ENCODE data around the gene TRAFD1. TPM values are rescaled to one million over a fixed set of nuclear protein-coding genes. Genes with fewer than 3 reads are reported as not detected.

The TRAFD1 gene, protein sequence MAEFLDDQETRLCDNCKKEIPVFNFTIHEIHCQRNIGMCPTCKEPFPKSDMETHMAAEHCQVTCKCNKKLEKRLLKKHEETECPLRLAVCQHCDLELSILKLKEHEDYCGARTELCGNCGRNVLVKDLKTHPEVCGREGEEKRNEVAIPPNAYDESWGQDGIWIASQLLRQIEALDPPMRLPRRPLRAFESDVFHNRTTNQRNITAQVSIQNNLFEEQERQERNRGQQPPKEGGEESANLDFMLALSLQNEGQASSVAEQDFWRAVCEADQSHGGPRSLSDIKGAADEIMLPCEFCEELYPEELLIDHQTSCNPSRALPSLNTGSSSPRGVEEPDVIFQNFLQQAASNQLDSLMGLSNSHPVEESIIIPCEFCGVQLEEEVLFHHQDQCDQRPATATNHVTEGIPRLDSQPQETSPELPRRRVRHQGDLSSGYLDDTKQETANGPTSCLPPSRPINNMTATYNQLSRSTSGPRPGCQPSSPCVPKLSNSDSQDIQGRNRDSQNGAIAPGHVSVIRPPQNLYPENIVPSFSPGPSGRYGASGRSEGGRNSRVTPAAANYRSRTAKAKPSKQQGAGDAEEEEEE
- total RNA-seq = 17.4 TPM
- long read RNA-seq, transcript TRAFD1-202 (12 exons, 2,697 nt) = major isoform, 46 of 63 reads
- long read RNA-seq, partial matches to known transcripts = 5 of 63 reads
- long read RNA-seq, other reads (novel, unspliced or antisense) = 11 of 63 reads

- DNase-seq (ENCODE audit: low spot score) = peak; percentile 99
Measured at GRCh38 chr12:112125250-112125999, at the start of gene TRAFD1. Gene TRAFD1, plus strand, starts transcription at chr12:112125560. Its CDS starts 4,963 bp downstream, at chr12:112130523.

- DNase-seq (ENCODE audit: low spot score) = no peak
Measured at GRCh38 chr12:112087055-112087850, 38.1 kb upstream of the TRAFD1 start.

GRCh38 chr12:112087851-112088250, 37.5 kb upstream of the TRAFD1 start:
- DNase-seq (ENCODE audit: low spot score) = no peak

DNA sequence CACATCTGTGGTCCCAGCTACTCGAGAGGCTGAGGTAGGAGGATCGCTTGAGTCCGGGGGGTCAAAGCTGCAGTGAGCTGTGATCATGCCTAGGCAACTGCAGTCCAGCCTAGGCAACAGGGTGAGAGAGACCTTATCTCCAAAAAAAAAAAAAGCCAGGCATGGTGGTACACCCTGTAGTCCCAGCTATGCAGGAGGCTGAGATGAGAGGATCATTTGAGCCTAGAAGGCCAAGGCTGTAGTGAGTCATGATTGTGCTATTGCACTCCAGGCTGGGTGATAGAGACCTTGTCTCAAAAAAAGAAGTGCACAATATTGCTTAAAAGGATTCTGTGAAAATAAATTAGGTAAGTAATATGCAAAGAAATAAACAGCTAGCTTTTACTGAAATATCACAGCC, 33.8 kb upstream of the TRAFD1 start:
- no peak for DNase-seq (ENCODE audit: low spot score)

GRCh38 chr12:112096070-112096469, 29.3 kb upstream of the TRAFD1 start:
- DNase-seq (ENCODE audit: low spot score) = no peak

DNA sequence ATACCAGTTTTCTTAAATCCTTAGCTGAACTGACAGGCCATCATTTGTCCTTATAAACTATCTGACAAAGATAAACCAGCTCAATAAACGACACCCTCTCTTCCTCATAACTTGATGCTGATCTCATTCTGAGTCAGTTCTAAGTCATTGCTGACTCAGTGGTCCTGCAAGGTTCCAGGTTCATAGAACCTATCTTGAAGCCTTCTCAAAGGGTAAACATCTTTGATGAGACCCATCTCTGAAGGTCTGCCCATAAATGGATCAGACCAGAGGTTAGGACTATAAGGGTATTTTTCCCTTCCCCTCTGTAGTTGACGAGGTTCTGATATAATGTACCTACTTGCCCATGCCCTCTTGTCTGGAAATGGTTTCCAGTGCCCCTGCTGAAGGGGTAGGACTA, 28.7 kb upstream of the TRAFD1 start:
- no peak for DNase-seq (ENCODE audit: low spot score)

GRCh38 chr12:112097641-112098040, 27.7 kb upstream of the TRAFD1 start:
- DNase-seq (ENCODE audit: low spot score) = peak; percentile 47

DNA sequence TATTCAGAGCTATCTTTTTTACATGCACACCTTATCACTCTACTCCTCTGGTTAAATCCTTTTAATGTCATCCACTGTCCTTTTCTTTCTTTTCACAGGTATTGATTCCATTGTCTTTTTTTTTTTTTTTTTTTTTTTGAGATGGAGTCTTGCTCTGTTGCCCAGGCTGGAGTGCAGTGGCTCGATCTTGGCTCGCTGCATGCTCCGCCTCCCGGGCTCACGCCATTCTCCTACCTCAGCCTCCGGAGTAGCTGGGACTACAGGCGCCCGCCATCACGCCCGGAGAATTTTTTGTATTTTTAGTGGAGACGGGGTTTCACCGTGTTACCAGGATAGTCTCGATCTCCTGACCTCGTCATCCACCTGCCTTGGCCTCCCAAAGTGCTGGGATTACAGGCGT, 24.9 kb upstream of the TRAFD1 start:
- DNase-seq (ENCODE audit: low spot score) = peak; percentile 11

GRCh38 chr12:112102127-112102526, 23.2 kb upstream of the TRAFD1 start:
- no peak for DNase-seq (ENCODE audit: low spot score)

DNA sequence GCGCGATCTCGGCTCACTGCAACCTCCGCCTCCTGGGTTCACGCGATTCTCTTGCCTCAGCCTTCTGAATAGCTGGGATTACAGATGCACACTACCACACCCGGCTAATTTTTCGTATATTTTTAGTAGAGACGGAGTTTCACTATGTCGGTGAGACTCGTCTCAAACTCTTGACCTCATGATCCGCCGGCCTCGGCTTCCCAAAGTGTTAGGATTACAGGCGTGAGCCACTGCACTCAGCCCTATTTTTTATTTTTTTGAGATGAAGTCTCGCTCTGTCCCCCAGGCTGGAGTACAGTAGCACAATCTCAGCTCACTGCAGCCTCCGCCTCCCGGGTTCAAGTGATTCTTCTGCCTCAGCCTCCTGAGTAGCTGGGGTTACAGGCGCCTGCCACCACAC, 22.6 kb upstream of the TRAFD1 start:
- peak; percentile 69 for DNase-seq (ENCODE audit: low spot score)

- DNase-seq (ENCODE audit: low spot score) = peak; percentile 22
Measured at GRCh38 chr12:112103758-112104503, 21.4 kb upstream of the TRAFD1 start.

- DNase-seq (ENCODE audit: low spot score) = no peak
Measured at GRCh38 chr12:112105891-112106290, 19.5 kb upstream of the TRAFD1 start.

GRCh38 chr12:112107306-112108201, 17.8 kb upstream of the TRAFD1 start:
- peak; percentile 83 for DNase-seq (ENCODE audit: low spot score)

- DNase-seq (ENCODE audit: low spot score) = peak; percentile 95
Measured at GRCh38 chr12:112108202-112109079, 16.9 kb upstream of the TRAFD1 start, which contains the start of gene NAA25. Gene NAA25, minus strand, starts transcription at chr12:112108783. Its CDS starts 10 bp downstream, at chr12:112108773.

DNA sequence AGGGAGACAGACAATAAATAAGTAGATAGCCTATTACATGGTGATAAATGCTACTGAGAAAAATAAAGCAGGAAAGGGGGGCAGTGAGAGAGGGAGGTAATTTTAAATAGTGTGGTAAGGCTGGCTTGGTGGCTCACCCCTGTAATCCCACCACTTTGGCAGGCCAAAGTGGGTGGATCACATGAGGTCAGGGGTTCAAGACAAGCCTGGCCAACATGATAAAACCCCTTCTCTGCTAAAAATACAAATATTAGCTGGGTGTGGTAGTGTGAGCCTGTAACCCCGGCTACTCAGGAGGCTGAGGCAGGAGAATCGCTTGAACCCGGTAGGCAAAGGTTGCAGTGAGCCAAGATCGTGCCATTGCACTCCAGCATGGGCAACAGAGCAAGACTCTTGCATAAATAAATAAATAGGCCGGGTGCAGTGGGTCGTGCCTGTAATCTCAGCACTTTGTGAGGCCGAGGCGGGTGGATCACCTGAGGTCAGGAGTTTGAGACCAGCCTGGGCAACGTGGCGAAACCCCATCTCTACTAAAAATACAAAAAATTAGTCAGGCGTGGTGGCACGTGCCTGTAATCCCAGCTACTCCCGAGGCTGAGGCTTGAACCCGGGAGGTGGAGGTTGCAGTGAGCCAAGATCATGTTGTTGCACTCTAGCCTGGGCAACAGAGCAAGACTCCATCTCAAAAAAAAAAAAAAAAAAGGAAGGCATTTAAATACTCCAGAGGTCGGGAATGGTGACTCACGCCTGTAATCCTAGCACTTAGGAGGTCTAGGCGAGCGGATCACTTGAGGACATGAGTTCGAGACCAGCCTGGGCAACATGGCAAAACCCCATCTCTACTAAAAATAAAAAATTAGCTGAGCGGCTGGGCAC, 14.3 kb upstream of the TRAFD1 start:
- peak; percentile 33 for DNase-seq (ENCODE audit: low spot score)

- peak; percentile 30 for DNase-seq (ENCODE audit: low spot score)
Measured at GRCh38 chr12:112111931-112112330, 13.4 kb upstream of the TRAFD1 start.

Measured in mesenteric fat pad (tissue), 1 donor.